ENCODE data around the gene C9orf85.
"Not testable (repeated sequence)": the region's sequence is repeated elsewhere in the genome, so short reads cannot be mapped to it uniquely, and the experiment has no call there.

Gene C9orf85

GRCh38 chr9:72006501-72006900 is 95.1 kb downstream of the C9orf85 start:
- DNase-seq (ENCODE audit: low read depth in 2 of 2) = no peak

- DNase-seq (ENCODE audit: low read depth in 2 of 2) = not testable (repeated sequence)
Measured at GRCh38 chr9:72007726-72008125, 96.3 kb downstream of the C9orf85 start.

DNA sequence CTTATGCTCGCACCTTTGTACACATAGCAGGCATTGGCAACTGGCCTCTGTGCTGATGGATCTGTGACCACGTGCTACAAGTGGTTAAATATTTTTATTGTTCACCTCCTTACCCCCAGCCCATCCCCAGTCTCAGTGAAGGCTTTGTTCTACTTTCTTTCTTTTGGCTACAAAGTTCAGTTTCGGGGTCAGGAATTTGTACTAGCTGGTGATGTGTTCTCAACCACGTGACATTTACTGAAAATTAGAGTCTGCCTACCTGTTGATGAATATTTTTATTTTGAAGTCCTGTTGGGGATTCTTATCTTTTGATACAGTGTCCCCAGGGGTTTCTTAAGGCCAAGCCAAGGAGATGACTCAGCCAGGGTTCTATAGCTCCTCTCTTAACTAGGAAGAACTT is 101.2 kb downstream of the C9orf85 start:
- no peak for DNase-seq (ENCODE audit: low read depth in 2 of 2)

DNA sequence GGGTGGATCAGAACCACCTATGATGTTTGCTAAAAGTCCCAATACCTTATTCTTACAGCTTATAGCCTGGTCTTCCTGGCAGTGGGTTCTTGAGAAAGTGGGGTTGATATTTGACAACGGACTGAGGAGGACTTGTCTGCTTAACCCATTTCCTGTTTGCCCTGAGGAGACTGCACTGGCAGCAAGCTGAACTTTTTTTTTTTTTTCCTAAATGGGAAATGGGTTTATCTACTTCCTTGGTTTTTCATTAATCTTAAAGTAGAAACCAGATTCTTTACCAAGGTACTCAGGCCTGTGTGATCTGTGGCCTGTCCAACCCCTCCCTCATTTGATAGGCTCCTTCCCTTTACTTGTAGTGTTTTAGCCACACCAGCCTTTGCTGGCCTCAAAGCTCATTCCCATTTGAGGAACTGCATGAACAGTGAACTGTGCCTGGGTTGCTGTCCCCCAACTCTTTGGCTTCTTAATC is 101.9 kb downstream of the C9orf85 start:
- no peak for DNase-seq (ENCODE audit: low read depth in 2 of 2)

- DNase-seq (ENCODE audit: low read depth in 2 of 2) = no peak
Measured at GRCh38 chr9:72022841-72023240, 111.4 kb downstream of the C9orf85 start.

Data from stimulated activated CD8-positive, alpha-beta memory T cell treated with anti-CD3 and anti-CD28 coated beads, Interleukin-2, amount 100 ng/mL, for 48 hours (primary cell).